Bronchial epithelial cell (primary cell): ENCODE results near the gene RNF141. TPM values are rescaled to one million over a fixed set of nuclear protein-coding genes. Genes with fewer than 3 reads are reported as not detected.
A peak's percentile ranks its signal among the peaks of the same experiment; 100 is the strongest.

ENCODE experiments used
- DNase-seq: peaks from one replicate; pipeline ENCODE4 v3.0.0-alpha.2; 2010; ENCODE audit warnings: low read depth
- FAIRE-seq: peaks from 2 replicates; lab custom pipeline; 2011; peaks lifted over from hg19 to GRCh38; lab: Jason Lieb, UNC
- H3K27me3 ChIP-seq: 2 replicates; pipeline ENCODE4 v1.5.1; 2011; ENCODE audit warnings: low read length; ENCODE audit not compliant: control insufficient read depth, insufficient read depth
- H3K36me3 ChIP-seq: 2 replicates; pipeline ENCODE4 v1.5.1; 2011; ENCODE audit warnings: low read length; ENCODE audit not compliant: control insufficient read depth, insufficient read depth
- H3K4me3 ChIP-seq: 2 replicates; pipeline ENCODE4 v1.5.1; 2011; ENCODE audit warnings: mild to moderate bottlenecking, low read depth, low read length, control low read depth
- total RNA-seq: library from RNA; depleted of rRNA; stranded (reverse); fragments of >200 nt; gene quantifications from 2 replicates; pipeline ENCODE4 v1.2.1, GENCODE V29; 2014
- TF ChIP-seq, protein P1 (sequence below): IDR thresholded peaks from 2 replicates; pipeline ENCODE4 v1.5.1; 2011; ENCODE audit warnings: mild to moderate bottlenecking, moderate library complexity, low read length, control low read depth, inconsistent platforms; ENCODE audit not compliant: insufficient read depth, severe bottlenecking

The RNF141 gene
- total RNA-seq, 1 donor from 2014 or later: 71.9 TPM

GRCh38 chr11:10515418-10515817 is 25.6 kb downstream of the RNF141 start:
- TF ChIP-seq, protein P1, sequence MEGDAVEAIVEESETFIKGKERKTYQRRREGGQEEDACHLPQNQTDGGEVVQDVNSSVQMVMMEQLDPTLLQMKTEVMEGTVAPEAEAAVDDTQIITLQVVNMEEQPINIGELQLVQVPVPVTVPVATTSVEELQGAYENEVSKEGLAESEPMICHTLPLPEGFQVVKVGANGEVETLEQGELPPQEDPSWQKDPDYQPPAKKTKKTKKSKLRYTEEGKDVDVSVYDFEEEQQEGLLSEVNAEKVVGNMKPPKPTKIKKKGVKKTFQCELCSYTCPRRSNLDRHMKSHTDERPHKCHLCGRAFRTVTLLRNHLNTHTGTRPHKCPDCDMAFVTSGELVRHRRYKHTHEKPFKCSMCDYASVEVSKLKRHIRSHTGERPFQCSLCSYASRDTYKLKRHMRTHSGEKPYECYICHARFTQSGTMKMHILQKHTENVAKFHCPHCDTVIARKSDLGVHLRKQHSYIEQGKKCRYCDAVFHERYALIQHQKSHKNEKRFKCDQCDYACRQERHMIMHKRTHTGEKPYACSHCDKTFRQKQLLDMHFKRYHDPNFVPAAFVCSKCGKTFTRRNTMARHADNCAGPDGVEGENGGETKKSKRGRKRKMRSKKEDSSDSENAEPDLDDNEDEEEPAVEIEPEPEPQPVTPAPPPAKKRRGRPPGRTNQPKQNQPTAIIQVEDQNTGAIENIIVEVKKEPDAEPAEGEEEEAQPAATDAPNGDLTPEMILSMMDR: no peak
- DNase-seq: no peak
- no peaks in the 10 kb centered on the region for H3K27me3 ChIP-seq
- H3K36me3 ChIP-seq: no peaks in the 10 kb centered on the region
- FAIRE-seq: no peak
- no peak overlapping the region for H3K4me3 ChIP-seq

DNA sequence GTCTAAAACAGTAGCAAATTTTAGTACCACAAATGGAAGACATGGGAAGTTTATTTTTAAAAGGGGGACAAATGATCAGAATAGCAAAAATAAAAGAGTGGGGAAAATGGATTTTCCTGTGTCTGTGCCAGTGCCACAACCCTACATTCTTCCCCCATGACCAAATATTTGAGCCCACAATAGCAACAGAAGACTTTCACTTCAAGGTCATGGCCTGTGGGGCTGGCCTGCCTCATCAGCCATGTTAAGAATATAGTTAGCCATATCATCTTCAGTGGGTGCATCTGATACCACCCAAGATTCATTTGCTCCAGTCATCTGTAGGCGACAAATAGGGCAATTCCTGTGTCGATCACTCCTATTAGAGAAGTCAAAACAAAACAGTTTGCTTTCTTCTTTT is 26.3 kb downstream of the RNF141 start:
- H3K36me3 ChIP-seq: no peaks in the 10 kb centered on the region
- no peak overlapping the region for H3K4me3 ChIP-seq
- DNase-seq (no peak), FAIRE-seq (no peak)
- H3K27me3 ChIP-seq: no peaks in the 10 kb centered on the region
- TF ChIP-seq, protein P1: no peak

- Histone ChIP-seq H3K4me3 (no peak overlapping the region), H3K27me3 (no peaks in the 10 kb centered on the region), H3K36me3 (no peaks in the 10 kb centered on the region)
- FAIRE-seq: no peak
- peak; percentile 48 for DNase-seq
- TF ChIP-seq, protein P1: no peak
Observed at GRCh38 chr11:10514202-10514601, 26.8 kb downstream of the RNF141 start.

DNA sequence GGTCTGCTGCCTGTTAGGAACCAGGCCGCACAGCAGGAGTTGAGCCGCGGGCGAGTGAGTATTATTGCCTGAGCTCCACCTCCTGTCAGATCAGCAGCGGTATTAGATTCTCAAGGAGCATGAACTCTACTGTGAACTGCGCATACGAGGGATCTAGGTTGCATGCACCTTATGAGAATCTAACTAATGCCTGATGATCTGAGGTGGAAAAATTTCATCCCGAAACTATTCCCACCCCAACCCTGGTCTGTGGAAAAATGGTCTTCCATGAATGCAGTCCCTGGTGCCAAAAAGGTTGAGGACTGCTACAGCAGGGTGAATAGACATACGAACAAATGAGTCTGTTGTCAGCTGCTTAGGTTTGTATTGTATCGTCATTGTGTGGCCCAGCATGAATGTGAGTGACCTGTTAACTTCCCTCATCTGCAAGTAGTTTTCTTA is 29.8 kb downstream of the RNF141 start:
- FAIRE-seq (no peak), DNase-seq (no peak)
- TF ChIP-seq, protein P1: no peak
- Histone ChIP-seq H3K36me3 (no peaks in the 10 kb centered on the region), H3K27me3 (no peaks in the 10 kb centered on the region), H3K4me3 (no peak overlapping the region)

DNA sequence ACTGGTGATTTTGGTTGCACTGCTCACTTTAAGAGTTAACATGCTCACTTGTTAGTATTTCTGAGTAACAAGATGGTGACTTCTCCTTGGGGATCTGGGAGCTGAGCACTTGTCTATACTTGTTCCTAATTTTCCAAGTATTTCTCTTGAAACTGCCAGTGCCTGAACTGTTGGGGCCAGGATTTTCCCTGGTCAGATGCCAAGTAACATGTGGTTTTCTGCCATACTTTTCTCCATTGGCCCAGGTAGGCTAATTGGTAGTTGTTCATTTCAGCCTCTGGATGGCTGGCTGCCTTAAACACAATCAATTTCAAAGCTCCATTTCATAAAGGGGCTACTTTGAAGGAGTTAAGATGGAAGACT is 35.0 kb downstream of the RNF141 start:
- TF ChIP-seq, protein P1: no peak
- FAIRE-seq: no peak
- H3K27me3 ChIP-seq: no peaks in the 10 kb centered on the region
- no peak overlapping the region for H3K4me3 ChIP-seq
- H3K36me3 ChIP-seq: peaks cover 11% of the 10 kb centered on the region
- DNase-seq: peak; percentile 92

DNA sequence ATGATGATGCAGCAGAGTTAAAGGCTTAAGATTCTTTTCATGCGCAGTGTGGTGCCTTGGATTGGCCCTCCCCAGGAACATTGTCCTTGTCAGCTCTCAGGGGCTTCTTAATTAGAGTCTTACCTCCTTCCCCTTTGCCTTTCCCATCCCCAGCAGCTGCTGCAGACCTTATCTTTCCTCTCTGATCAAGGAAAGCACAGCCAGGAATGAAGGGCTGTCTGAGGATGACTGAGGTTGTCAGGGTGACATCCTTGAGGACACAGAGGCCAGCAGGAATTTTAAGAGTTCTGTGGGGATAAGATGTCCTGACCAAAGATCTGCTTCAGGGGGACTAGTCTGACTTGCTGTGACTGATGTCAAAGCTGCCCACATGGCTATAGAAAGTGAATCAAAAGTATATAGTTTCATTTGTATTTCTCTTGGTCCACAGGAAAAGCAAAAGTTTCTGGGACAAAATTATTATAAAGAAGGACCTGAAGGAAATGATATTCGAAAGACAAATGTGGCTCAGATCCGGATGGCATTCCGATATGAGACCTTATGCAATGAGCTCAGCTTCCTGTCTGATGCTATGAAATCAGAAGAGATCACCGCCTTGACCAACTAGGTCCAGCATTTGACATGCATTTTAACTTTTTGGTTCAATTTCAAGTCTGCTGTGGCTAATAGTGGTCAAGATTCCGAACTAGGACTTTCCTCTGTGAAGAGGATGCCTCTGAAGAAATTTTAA is 35.5 kb downstream of the RNF141 start:
- Histone ChIP-seq H3K27me3 (no peaks in the 10 kb centered on the region), H3K36me3 (peaks cover 14% of the 10 kb centered on the region), H3K4me3 (no peak overlapping the region)
- TF ChIP-seq, protein P1: no peak
- no peak for DNase-seq
- FAIRE-seq: no peak
